Dermis lymphatic vessel endothelial cell (primary cell): ENCODE data around the gene TRIM69. TPM values are rescaled to one million over a fixed set of nuclear protein-coding genes. Genes with fewer than 3 reads are reported as not detected.

Experiments
- total RNA-seq: library from RNA; depleted of rRNA; stranded (reverse); fragments of >200 nt; gene quantifications from 2 replicates; pipeline ENCODE4 v1.2.1, GENCODE V29; 2014

TRIM69 gene, protein sequence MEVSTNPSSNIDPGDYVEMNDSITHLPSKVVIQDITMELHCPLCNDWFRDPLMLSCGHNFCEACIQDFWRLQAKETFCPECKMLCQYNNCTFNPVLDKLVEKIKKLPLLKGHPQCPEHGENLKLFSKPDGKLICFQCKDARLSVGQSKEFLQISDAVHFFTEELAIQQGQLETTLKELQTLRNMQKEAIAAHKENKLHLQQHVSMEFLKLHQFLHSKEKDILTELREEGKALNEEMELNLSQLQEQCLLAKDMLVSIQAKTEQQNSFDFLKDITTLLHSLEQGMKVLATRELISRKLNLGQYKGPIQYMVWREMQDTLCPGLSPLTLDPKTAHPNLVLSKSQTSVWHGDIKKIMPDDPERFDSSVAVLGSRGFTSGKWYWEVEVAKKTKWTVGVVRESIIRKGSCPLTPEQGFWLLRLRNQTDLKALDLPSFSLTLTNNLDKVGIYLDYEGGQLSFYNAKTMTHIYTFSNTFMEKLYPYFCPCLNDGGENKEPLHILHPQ
- total RNA-seq: 6.4 and 6.5 TPM in 2 replicates

DNA sequence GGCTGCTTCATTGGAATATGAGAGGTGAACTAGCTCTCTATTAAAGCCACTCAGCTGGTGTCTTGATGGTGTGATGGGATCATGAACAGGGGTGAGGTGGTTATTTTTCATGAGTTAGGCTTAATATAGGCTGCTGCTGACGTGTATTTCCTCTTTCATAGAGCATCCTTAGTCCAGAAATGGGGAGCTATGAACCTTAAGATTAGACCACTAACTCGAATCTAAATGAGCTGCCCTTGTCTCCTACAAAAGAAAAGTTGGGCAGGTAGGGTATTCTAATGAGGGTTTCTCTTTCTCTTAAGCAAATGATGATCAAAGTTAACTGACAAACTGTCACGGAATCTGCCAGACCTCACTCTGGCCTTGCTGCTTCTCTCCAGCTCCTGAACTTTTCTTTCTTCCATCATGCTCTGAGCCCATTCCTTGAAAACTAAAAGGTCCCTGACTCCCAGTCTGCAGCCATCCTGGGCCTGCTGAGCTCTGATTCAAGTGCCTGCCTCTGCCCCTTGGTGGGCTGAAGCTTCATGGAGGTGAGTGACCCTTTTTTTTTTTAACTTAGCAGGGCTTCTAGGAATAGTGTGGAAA, at the start of gene TRIM69:
TSS of gene TRIM69 (plus strand) at position 348 of the 585 bp plus-strand sequence. CDS start at position 525, 177 bp downstream.

GRCh38 chr15:44711096-44711742, 25.1 kb upstream of the TRIM69 start, which contains the start of the genes B2M and PATL2:
Gene B2M (plus strand): TSS chr15:44711517. CDS start chr15:44711547, 30 bp downstream.
Gene PATL2 (minus strand): TSS chr15:44711323. CDS start chr15:44676490, 34,833 bp downstream.

Other genes starting within 250 kb of the TRIM69 start
- gene EIF3J, start 199.4 kb upstream of the TRIM69 start, total RNA-seq: 36.7 and 49.6 TPM in 2 replicates
- gene SPG11, start 72.9 kb upstream of the TRIM69 start, total RNA-seq: 37.3 and 41.0 TPM in 2 replicates
- gene PATL2, start 25.2 kb upstream of the TRIM69 start, total RNA-seq: 0.09 and 0.11 TPM in 2 replicates
- gene B2M, start 25.0 kb upstream of the TRIM69 start, total RNA-seq: 2,829 and 3,073 TPM in 2 replicates
- not detected in 2 replicates for gene TERB2, start 220.2 kb downstream of the TRIM69 start, total RNA-seq